ENCODE data around the gene ADGRE2.
"Not testable (repeated sequence)": the region's sequence is repeated elsewhere in the genome, so short reads cannot be mapped to it uniquely, and the experiment has no call there.

ADGRE2 gene

GRCh38 chr19:14777645-14778044 is 715 bp downstream of the ADGRE2 start:
- not testable (repeated sequence) for H3K79me2 ChIP-seq (ENCODE audit: control insufficient read depth, insufficient read depth, low read length, poor library complexity); H3K27ac ChIP-seq (ENCODE audit: low read depth, low read length); H3K27me3 ChIP-seq (ENCODE audit: insufficient read depth, low read length); H2BK12ac ChIP-seq (ENCODE audit: low read length); H3K9me3 ChIP-seq (ENCODE audit: insufficient read depth, low read depth, low read length); H4K8ac ChIP-seq (ENCODE audit: low read depth, low read length); H4K12ac ChIP-seq (ENCODE audit: low read depth, low read length); H2BK5ac ChIP-seq (ENCODE audit: low read depth, low read length, poor library complexity); H3K4ac ChIP-seq (ENCODE audit: low read depth, low read length); H3K18ac ChIP-seq (ENCODE audit: low read length); H3K4me3 ChIP-seq (ENCODE audit: low read depth, low read length); H3K4me1 ChIP-seq (ENCODE audit: control insufficient read depth in 1 of 2, insufficient read depth in 2 of 2, low read length in 2 of 2); H2AFZ ChIP-seq (ENCODE audit: insufficient read depth, low read length, poor library complexity); H2AK5ac ChIP-seq (ENCODE audit: low read length); H3K23ac ChIP-seq (ENCODE audit: low read length); H3K9ac ChIP-seq (ENCODE audit: low read length); H3K4me2 ChIP-seq (ENCODE audit: low read length); H2BK120ac ChIP-seq (ENCODE audit: insufficient read depth, low read length, poor library complexity); H3K36me3 ChIP-seq (ENCODE audit: control insufficient read depth in 1 of 2, insufficient read depth in 2 of 2, low read length in 2 of 2); DNase-seq; H4K91ac ChIP-seq (ENCODE audit: low read depth, low read length); H3K14ac ChIP-seq (ENCODE audit: low read length); H3K79me1 ChIP-seq (ENCODE audit: low read length)
- no CpG with 5 or more reads among the region's 4 CpGs for WGBS (ENCODE audit: extremely low coverage, insufficient coverage, insufficient read length)

GRCh38 chr19:14775869-14776586 is 2.3 kb downstream of the ADGRE2 start:
- no peak overlapping the region for H2AFZ ChIP-seq (ENCODE audit: insufficient read depth, low read length, poor library complexity)
- H3K27ac ChIP-seq (ENCODE audit: low read depth, low read length) = no peak overlapping the region
- no peak overlapping the region for H4K8ac ChIP-seq (ENCODE audit: low read depth, low read length)
- no CpG with 5 or more reads among the region's 22 CpGs for WGBS (ENCODE audit: extremely low coverage, insufficient coverage, insufficient read length)
- H3K27me3 ChIP-seq (ENCODE audit: insufficient read depth, low read length) = no peaks in the 10 kb centered on the region
- H3K9ac ChIP-seq (ENCODE audit: low read length) = no peak overlapping the region
- peak overlapping the region; percentile 78 for H3K4me2 ChIP-seq (ENCODE audit: low read length)
- H3K23ac ChIP-seq (ENCODE audit: low read length) = no peak overlapping the region
- H3K18ac ChIP-seq (ENCODE audit: low read length) = peak overlapping the region; percentile 59
- DNase-seq = peak in 1 of 2 donors; percentile 18
- H3K4ac ChIP-seq (ENCODE audit: low read depth, low read length) = no peak overlapping the region
- no peaks in the 10 kb centered on the region for H3K36me3 ChIP-seq (ENCODE audit: control insufficient read depth in 1 of 2, insufficient read depth in 2 of 2, low read length in 2 of 2)
- H4K12ac ChIP-seq (ENCODE audit: low read depth, low read length) = no peak overlapping the region
- no peaks in the 10 kb centered on the region for H3K79me1 ChIP-seq (ENCODE audit: low read length)
- no peak overlapping the region for H2BK120ac ChIP-seq (ENCODE audit: insufficient read depth, low read length, poor library complexity)
- peaks cover 2% of the 10 kb centered on the region for H3K9me3 ChIP-seq (ENCODE audit: insufficient read depth, low read depth, low read length)
- H4K91ac ChIP-seq (ENCODE audit: low read depth, low read length) = no peak overlapping the region
- H2BK5ac ChIP-seq (ENCODE audit: low read depth, low read length, poor library complexity) = no peak overlapping the region
- H2BK12ac ChIP-seq (ENCODE audit: low read length) = no peak overlapping the region
- H3K4me1 ChIP-seq (ENCODE audit: control insufficient read depth in 1 of 2, insufficient read depth in 2 of 2, low read length in 2 of 2) = peaks cover 6 to 10% of the 10 kb centered on the region in 2 experiments
- H2AK5ac ChIP-seq (ENCODE audit: low read length) = no peak overlapping the region
- peak overlapping the region; percentile 20 for H3K14ac ChIP-seq (ENCODE audit: low read length)
- peak overlapping the region; percentile 59 for H3K4me3 ChIP-seq (ENCODE audit: low read depth, low read length)
- no peaks in the 10 kb centered on the region for H3K79me2 ChIP-seq (ENCODE audit: control insufficient read depth, insufficient read depth, low read length, poor library complexity)

- not testable (repeated sequence) for H2AFZ ChIP-seq (ENCODE audit: insufficient read depth, low read length, poor library complexity); H3K79me1 ChIP-seq (ENCODE audit: low read length); H3K14ac ChIP-seq (ENCODE audit: low read length); H3K4me2 ChIP-seq (ENCODE audit: low read length); H4K91ac ChIP-seq (ENCODE audit: low read depth, low read length); H3K4me1 ChIP-seq (ENCODE audit: control insufficient read depth in 1 of 2, insufficient read depth in 2 of 2, low read length in 2 of 2); H4K12ac ChIP-seq (ENCODE audit: low read depth, low read length); H2BK12ac ChIP-seq (ENCODE audit: low read length); H3K9ac ChIP-seq (ENCODE audit: low read length); H3K18ac ChIP-seq (ENCODE audit: low read length); H3K27me3 ChIP-seq (ENCODE audit: insufficient read depth, low read length); H3K36me3 ChIP-seq (ENCODE audit: control insufficient read depth in 1 of 2, insufficient read depth in 2 of 2, low read length in 2 of 2); H2AK5ac ChIP-seq (ENCODE audit: low read length); H3K79me2 ChIP-seq (ENCODE audit: control insufficient read depth, insufficient read depth, low read length, poor library complexity); H3K9me3 ChIP-seq (ENCODE audit: insufficient read depth, low read depth, low read length); DNase-seq; H3K23ac ChIP-seq (ENCODE audit: low read length); H4K8ac ChIP-seq (ENCODE audit: low read depth, low read length); H2BK120ac ChIP-seq (ENCODE audit: insufficient read depth, low read length, poor library complexity); H3K4ac ChIP-seq (ENCODE audit: low read depth, low read length); H2BK5ac ChIP-seq (ENCODE audit: low read depth, low read length, poor library complexity); H3K27ac ChIP-seq (ENCODE audit: low read depth, low read length); H3K4me3 ChIP-seq (ENCODE audit: low read depth, low read length)
- WGBS (ENCODE audit: extremely low coverage, insufficient coverage, insufficient read length) = no CpG with 5 or more reads among the region's 8 CpGs
Observed at GRCh38 chr19:14775326-14775725, 3.0 kb downstream of the ADGRE2 start.

- H2AFZ ChIP-seq (ENCODE audit: insufficient read depth, low read length, poor library complexity) = no peak overlapping the region
- H3K36me3 ChIP-seq (ENCODE audit: control insufficient read depth in 1 of 2, insufficient read depth in 2 of 2, low read length in 2 of 2) = no peaks in the 10 kb centered on the region
- H3K9ac ChIP-seq (ENCODE audit: low read length) = no peak overlapping the region
- no peak overlapping the region for H3K4me2 ChIP-seq (ENCODE audit: low read length)
- peaks cover 2% of the 10 kb centered on the region for H3K9me3 ChIP-seq (ENCODE audit: insufficient read depth, low read depth, low read length)
- no peak for DNase-seq
- H3K27me3 ChIP-seq (ENCODE audit: insufficient read depth, low read length) = no peaks in the 10 kb centered on the region
- WGBS (ENCODE audit: extremely low coverage, insufficient coverage, insufficient read length) = no CpG with 5 or more reads among the region's 10 CpGs
- no peak overlapping the region for H4K12ac ChIP-seq (ENCODE audit: low read depth, low read length)
- H3K18ac ChIP-seq (ENCODE audit: low read length) = no peak overlapping the region
- no peak overlapping the region for H3K4ac ChIP-seq (ENCODE audit: low read depth, low read length)
- H2AK5ac ChIP-seq (ENCODE audit: low read length) = no peak overlapping the region
- H3K23ac ChIP-seq (ENCODE audit: low read length) = no peak overlapping the region
- H3K4me1 ChIP-seq (ENCODE audit: control insufficient read depth in 1 of 2, insufficient read depth in 2 of 2, low read length in 2 of 2) = peaks cover 6 to 10% of the 10 kb centered on the region in 2 experiments
- H2BK120ac ChIP-seq (ENCODE audit: insufficient read depth, low read length, poor library complexity) = no peak overlapping the region
- no peak overlapping the region for H3K27ac ChIP-seq (ENCODE audit: low read depth, low read length)
- no peak overlapping the region for H2BK5ac ChIP-seq (ENCODE audit: low read depth, low read length, poor library complexity)
- no peak overlapping the region for H2BK12ac ChIP-seq (ENCODE audit: low read length)
- H4K8ac ChIP-seq (ENCODE audit: low read depth, low read length) = no peak overlapping the region
- H3K79me1 ChIP-seq (ENCODE audit: low read length) = no peaks in the 10 kb centered on the region
- H3K14ac ChIP-seq (ENCODE audit: low read length) = no peak overlapping the region
- no peak overlapping the region for H4K91ac ChIP-seq (ENCODE audit: low read depth, low read length)
- no peaks in the 10 kb centered on the region for H3K79me2 ChIP-seq (ENCODE audit: control insufficient read depth, insufficient read depth, low read length, poor library complexity)
- H3K4me3 ChIP-seq (ENCODE audit: low read depth, low read length) = no peak overlapping the region
Observed at GRCh38 chr19:14774373-14774772, 4.0 kb downstream of the ADGRE2 start.
